ENCODE results near the gene ADRA2C. TPM values are rescaled to one million over a fixed set of nuclear protein-coding genes. Genes with fewer than 3 reads are reported as not detected.
A peak's percentile ranks its signal among the peaks of the same experiment; 100 is the strongest.

ADRA2C gene
- total and polyA plus RNA-seq, 2 of the 13 experiments (the other 11 are each of a cell fraction or from before 2014, with no cell fraction given), result 15.4 to 69.7 TPM

DNA sequence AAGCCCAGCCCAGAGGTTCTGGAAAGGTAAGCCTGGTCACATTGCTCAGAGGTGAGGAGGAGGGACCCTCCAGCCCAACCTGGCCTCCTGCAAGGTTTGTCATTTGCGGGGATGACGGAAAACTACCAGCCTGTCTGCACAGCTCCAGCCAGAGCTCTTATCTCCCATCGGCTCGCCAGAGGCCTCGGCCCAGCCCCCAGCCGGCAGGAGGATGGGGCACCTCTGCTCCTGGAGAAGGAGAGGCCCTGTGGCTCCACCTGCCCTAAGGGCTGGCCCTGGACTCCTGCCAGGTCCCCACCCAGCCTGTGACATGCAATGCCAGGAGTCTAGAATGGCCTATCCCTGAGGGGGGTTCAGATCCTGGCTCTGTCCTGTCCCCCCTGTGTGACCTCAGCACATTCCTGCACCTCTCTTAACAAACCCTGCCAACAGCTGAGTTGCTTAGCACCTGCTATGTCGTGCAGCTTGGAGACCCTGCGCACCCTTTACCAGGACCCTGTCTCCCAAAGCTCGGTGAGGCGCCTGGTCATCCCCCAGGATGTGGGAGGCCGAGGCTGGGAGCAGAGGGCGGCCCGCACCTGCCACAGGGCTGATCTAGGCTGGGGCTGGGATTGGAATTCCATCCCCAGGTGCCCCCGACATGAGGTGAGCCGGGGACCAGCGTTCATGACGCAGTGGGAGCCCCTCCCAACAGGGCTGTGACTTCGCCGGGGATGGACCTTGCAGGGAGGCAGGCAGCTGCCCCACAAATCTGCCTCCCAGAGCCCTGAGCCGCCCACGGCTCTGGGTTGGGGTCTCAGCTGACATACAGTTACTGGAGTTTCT, 14.4 kb downstream of the ADRA2C start (continued):
- TF ChIP-seq, protein P1, sequence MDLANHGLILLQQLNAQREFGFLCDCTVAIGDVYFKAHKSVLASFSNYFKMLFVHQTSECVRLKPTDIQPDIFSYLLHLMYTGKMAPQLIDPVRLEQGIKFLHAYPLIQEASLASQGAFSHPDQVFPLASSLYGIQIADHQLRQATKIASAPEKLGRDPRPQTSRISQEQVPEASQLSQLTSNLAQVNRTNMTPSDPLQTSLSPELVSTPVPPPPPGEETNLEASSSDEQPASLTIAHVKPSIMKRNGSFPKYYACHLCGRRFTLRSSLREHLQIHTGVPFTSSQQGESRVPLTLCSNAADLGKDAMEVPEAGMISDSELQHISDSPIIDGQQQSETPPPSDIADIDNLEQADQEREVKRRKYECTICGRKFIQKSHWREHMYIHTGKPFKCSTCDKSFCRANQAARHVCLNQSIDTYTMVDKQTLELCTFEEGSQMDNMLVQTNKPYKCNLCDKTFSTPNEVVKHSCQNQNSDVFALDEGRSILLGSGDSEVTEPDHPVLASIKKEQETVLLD (CRISPR knock-in tag; IDR thresholded peaks at IDR 0.05; ENCODE audit: low read depth), result no peak
- TF ChIP-seq, protein P2, sequence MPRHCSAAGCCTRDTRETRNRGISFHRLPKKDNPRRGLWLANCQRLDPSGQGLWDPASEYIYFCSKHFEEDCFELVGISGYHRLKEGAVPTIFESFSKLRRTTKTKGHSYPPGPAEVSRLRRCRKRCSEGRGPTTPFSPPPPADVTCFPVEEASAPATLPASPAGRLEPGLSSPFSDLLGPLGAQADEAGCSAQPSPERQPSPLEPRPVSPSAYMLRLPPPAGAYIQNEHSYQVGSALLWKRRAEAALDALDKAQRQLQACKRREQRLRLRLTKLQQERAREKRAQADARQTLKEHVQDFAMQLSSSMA (CRISPR knock-in tag; IDR thresholded peaks at IDR 0.05), result 0 out of 2 replicates have a peak, but pooled peaks have one; percentile 35
- TF ChIP-seq, protein P3, sequence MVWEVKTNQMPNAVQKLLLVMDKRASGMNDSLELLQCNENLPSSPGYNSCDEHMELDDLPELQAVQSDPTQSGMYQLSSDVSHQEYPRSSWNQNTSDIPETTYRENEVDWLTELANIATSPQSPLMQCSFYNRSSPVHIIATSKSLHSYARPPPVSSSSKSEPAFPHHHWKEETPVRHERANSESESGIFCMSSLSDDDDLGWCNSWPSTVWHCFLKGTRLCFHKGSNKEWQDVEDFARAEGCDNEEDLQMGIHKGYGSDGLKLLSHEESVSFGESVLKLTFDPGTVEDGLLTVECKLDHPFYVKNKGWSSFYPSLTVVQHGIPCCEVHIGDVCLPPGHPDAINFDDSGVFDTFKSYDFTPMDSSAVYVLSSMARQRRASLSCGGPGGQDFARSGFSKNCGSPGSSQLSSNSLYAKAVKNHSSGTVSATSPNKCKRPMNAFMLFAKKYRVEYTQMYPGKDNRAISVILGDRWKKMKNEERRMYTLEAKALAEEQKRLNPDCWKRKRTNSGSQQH (CRISPR knock-in tag; IDR thresholded peaks at IDR 0.05; ENCODE audit: low read depth), result no peak
- TF ChIP-seq SOX13 (IDR thresholded peaks at IDR 0.05), result no peak
- TF ChIP-seq SOX13 (CRISPR knock-in tag; conservative IDR thresholded peaks at IDR 0.05 in 1 of 2, IDR thresholded peaks at IDR 0.05 in 1 of 2), result peak in 1 of 2 experiments; percentile 55; a peak in 2 of 4 replicates
- 0 out of 2 replicates have a peak, but pooled peaks have one; percentile 20 for TF ChIP-seq MED1 (CRISPR knock-in tag; IDR thresholded peaks at IDR 0.05)
- 0 out of 2 replicates have a peak, but pooled peaks have one; percentile 46 for TF ChIP-seq GTF3A (CRISPR knock-in tag; conservative IDR thresholded peaks at IDR 0.05)
- TF ChIP-seq POGZ (CRISPR knock-in tag; IDR thresholded peaks at IDR 0.05), result 0 out of 2 replicates have a peak, but pooled peaks have one; percentile 32
- TF ChIP-seq, protein P4, sequence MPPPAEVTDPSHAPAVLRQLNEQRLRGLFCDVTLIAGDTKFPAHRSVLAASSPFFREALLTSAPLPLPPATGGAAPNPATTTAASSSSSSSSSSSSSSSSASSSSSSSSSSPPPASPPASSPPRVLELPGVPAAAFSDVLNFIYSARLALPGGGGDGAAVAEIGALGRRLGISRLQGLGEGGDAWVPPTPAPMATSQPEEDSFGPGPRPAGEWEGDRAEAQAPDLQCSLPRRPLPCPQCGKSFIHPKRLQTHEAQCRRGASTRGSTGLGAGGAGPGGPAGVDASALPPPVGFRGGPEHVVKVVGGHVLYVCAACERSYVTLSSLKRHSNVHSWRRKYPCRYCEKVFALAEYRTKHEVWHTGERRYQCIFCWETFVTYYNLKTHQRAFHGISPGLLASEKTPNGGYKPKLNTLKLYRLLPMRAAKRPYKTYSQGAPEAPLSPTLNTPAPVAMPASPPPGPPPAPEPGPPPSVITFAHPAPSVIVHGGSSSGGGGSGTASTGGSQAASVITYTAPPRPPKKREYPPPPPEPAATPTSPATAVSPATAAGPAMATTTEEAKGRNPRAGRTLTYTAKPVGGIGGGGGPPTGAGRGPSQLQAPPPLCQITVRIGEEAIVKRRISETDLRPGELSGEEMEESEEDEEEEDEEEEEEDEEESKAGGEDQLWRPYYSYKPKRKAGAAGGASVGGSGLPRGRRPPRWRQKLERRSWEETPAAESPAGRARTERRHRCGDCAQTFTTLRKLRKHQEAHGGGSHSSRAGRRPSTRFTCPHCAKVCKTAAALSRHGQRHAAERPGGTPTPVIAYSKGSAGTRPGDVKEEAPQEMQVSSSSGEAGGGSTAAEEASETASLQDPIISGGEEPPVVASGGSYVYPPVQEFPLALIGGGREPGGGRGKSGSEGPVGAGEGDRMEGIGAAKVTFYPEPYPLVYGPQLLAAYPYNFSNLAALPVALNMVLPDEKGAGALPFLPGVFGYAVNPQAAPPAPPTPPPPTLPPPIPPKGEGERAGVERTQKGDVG (CRISPR knock-in tag; IDR thresholded peaks at IDR 0.05; ENCODE audit: borderline replicate concordance), result no peak
- TF ChIP-seq ZNF792 (CRISPR knock-in tag; IDR thresholded peaks at IDR 0.05), result peak; percentile 47; the same call in 1 of the 2 replicates
- no peak for TF ChIP-seq SOX6 (IDR thresholded peaks at IDR 0.05)
- peak; percentile 70; the same call in 1 of the 2 replicates for TF ChIP-seq SOX6 (CRISPR knock-in tag; IDR thresholded peaks at IDR 0.05)
- peak; percentile 4 for TF ChIP-seq ZSCAN25 (CRISPR knock-in tag; IDR thresholded peaks at IDR 0.05)
- TF ChIP-seq ZNF20 (CRISPR knock-in tag; IDR thresholded peaks at IDR 0.05), result no peak
- no peak for TF ChIP-seq CREM (IDR thresholded peaks at IDR 0.05)
- no peak for TF ChIP-seq CREM (CRISPR knock-in tag; IDR thresholded peaks at IDR 0.05)
- TF ChIP-seq SMARCC2 (IDR thresholded peaks at IDR 0.05), result no peak
- TF ChIP-seq ATAD3A (CRISPR knock-in tag; IDR thresholded peaks at IDR 0.05), result no peak
- no peak for TF ChIP-seq ZNF766 (CRISPR knock-in tag; IDR thresholded peaks at IDR 0.05; ENCODE audit: borderline replicate concordance)
- TF ChIP-seq ZNF552 (CRISPR knock-in tag; IDR thresholded peaks at IDR 0.05; ENCODE audit: borderline replicate concordance), result peak; percentile 43; the same call in 1 of the 2 replicates
- no peak for TF ChIP-seq DNMT3B (CRISPR knock-in tag; conservative IDR thresholded peaks at IDR 0.05)
- TF ChIP-seq HDAC1 (CRISPR knock-in tag; IDR thresholded peaks at IDR 0.05), result peak; percentile 33; the same call in 1 of the 2 replicates
- peak; percentile 59; the same call in 1 of the 2 replicates for TF ChIP-seq SAP130 (CRISPR knock-in tag; IDR thresholded peaks at IDR 0.05; ENCODE audit: low read depth)
- no peak; the same call in 1 of the 2 replicates for TF ChIP-seq TGIF2 (CRISPR knock-in tag; IDR thresholded peaks at IDR 0.05)
- TF ChIP-seq GATA4 (IDR thresholded peaks at IDR 0.05; ENCODE audit: borderline replicate concordance, low read depth), result peak; percentile 50; the same call in 1 of the 2 replicates

Data from HepG2 (cell line).